ENCODE results near the gene MYBPC2.

The MYBPC2 gene

GRCh38 chr19:50430888-50431342, 1.8 kb upstream of the MYBPC2 start:
- TF ChIP-seq CTCF (conservative IDR thresholded peaks at IDR 0.05; ENCODE audit: low read depth, low read length): no peak
- peak overlapping the region; percentile 63 for H3K4me3 ChIP-seq (ENCODE audit: low read depth, low read length)
- DNase-seq (ENCODE audit: low read depth): no peak

GRCh38 chr19:50431343-50432220, 1.1 kb upstream of the MYBPC2 start:
- no peak for TF ChIP-seq CTCF (conservative IDR thresholded peaks at IDR 0.05; ENCODE audit: low read depth, low read length)
- H3K4me3 ChIP-seq (ENCODE audit: low read depth, low read length): peak overlapping the region; percentile 63
- peak; percentile 79 for DNase-seq (ENCODE audit: low read depth)

DNA sequence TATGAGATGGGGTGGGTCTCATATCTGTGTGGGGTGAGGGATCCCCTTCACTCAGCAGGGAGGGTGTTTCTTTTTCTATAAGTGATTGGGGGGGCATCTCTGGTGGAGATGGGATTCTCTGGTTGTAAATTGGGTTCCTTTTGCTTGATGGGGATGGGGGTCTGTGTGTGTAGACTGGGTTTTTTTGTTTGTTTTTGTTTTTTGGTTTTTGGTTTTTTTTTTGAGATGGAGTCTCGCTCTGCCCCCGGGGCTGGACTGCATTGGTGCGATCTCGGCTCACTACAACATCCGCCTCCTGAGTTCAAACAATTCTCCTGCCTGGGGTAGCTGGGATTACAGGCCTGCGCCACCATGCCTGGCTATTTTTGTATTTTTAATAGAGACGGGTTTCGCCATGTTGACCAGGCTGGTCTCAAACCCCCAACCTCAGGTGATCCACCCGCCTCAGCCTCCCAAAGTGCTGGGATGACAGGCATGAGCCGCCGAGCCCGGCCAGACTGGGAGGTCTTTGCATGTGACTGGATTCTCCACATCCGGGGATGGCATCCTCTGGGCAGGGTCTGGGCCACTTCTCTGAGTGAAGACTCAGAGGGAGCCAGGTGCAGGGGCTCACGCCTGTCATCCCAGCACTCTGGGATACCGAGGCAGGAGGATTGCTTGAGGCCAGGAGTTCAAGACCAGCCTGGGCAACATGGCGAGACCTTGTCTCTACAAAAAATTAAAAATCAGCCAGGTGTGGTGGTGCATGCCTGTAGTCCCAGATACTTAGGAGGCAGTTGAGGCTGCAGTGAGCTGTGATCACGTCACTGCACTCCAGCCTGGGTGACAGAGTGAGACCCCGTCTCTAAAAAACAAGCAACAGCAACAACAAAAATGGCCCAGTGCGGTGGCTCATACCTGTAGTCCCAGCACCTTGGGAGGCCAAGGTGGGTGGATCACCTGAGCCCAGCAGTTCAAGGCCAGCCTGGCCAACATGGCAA, 799 bp downstream of the MYBPC2 start:
- no peak for DNase-seq (ENCODE audit: low read depth)
- H3K4me3 ChIP-seq (ENCODE audit: low read depth, low read length): no peak overlapping the region
- no peak for TF ChIP-seq CTCF (conservative IDR thresholded peaks at IDR 0.05; ENCODE audit: low read depth, low read length)

- peak; percentile 27 for DNase-seq (ENCODE audit: low read depth)
- no peak for TF ChIP-seq CTCF (conservative IDR thresholded peaks at IDR 0.05; ENCODE audit: low read depth, low read length)
- H3K4me3 ChIP-seq (ENCODE audit: low read depth, low read length): no peak overlapping the region
These were observed 1.8 kb downstream of the MYBPC2 start for GRCh38 chr19:50434525-50434924.

GRCh38 chr19:50435221-50435620, 2.5 kb downstream of the MYBPC2 start:
- TF ChIP-seq CTCF (conservative IDR thresholded peaks at IDR 0.05; ENCODE audit: low read depth, low read length): no peak

DNA sequence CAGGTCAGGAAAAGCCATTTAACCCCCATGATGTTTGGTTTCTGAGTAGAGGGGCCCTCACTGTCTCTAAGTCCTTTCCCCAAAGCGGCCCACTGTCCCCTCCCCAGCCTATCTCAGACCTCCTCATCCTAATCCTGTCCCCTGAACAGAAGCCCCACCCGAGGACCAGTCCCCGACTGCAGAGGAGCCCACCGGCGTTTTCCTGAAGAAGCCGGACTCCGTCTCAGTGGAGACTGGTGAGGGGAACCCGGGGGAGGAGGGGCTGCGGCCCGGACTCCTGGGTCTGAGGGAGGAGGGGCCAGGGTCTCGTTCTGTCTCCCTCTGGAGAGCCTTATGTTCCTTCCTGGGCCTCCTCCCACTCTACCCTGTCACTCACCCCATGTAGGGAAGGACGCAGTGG, 2.9 kb downstream of the MYBPC2 start:
- no peak for TF ChIP-seq CTCF (conservative IDR thresholded peaks at IDR 0.05; ENCODE audit: low read depth, low read length)
- DNase-seq (ENCODE audit: low read depth): no peak
- no peak overlapping the region for H3K4me3 ChIP-seq (ENCODE audit: low read depth, low read length)

More at GRCh38 chr19:50435221-50435620, 2.5 kb downstream of the MYBPC2 start:
- H3K4me3 ChIP-seq (ENCODE audit: low read depth, low read length): no peak overlapping the region
- no peak for DNase-seq (ENCODE audit: low read depth)
